NCI-H1105 treated with DMSO at 0.1 percent for 48 hours (cell line): ENCODE data around the gene CASK.
"Not testable (repeated sequence)": the region's sequence is repeated elsewhere in the genome, so short reads cannot be mapped to it uniquely, and the experiment has no call there.

Experiments used
- DNase-seq: peaks from one replicate; lab custom pipeline; 2025; lab: John Stamatoyannopoulos, UW

Gene CASK

DNA sequence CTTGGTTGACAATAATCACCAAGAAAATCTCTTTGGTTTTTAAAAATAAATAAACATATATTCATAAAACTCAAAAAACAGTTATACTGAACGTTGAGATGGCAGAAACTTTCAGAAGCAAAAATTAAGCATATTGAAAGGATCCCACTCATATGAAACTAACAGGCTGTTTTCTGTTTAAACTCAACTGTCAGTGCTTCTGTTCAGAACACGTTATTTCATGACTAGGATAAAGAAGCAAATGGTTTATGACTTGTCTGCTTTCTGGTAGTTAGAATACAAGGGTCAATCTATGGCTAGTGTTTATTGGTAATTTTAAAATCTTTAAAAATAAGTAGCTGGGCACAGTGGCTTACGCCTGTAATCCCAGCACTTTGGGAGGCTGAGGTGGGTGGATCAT, 195.2 kb downstream of the CASK start:
- no peak for DNase-seq

DNA sequence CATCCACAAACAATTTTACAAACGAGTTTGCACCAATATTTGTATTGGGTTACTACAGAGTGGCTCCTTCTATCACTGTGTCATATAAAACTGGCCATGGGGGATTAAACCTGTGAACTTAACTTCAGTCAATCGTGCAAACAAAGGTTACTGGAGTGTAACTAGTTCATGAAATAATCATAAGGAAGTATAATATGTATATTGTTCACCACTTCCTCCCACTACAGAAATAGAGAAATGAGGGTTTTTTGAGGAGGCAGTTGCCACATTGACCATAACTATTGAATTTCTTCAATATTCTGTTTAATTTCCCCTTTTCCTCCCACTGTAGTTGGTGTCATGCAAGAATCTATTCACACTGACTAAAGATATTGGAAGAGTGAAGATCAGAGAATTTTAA, 199.5 kb downstream of the CASK start, which contains the start of gene GPR82:
Gene GPR82, plus strand, starts transcription at position 356 of the 400 bp plus-strand sequence. CDS start 2,846 bp downstream, outside the sequence.
- no peak for DNase-seq

GRCh38 chrX:41722816-41723618, 200.3 kb downstream of the CASK start:
- no peak for DNase-seq

GRCh38 chrX:41722214-41722613, 201.1 kb downstream of the CASK start:
- DNase-seq = no peak

- DNase-seq = no peak
Observed at GRCh38 chrX:41721590-41721989, 201.8 kb downstream of the CASK start.

- no peak for DNase-seq
Observed at GRCh38 chrX:41720125-41720779, 203.1 kb downstream of the CASK start.

DNA sequence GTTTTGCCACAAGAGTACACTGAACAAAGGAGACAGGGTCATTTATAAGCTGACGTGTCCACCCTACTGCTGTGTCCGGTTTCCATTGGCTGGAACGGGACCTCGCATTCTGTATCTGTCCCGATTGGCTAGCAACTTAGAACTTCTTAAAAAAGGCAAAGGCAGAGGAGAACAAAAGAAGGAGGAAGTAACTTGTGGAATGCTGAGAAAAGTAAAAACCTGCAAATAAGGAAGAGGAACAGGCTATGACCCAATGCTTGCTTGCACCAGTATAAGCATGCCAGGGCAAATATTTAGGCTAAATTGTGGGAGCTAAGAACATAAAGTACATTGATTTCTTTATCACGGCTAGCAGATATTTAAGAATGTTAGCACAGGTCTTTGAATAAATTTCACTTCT, 203.7 kb downstream of the CASK start:
- DNase-seq = not testable (repeated sequence)

GRCh38 chrX:41718481-41719235, 204.7 kb downstream of the CASK start:
- DNase-seq = no peak

- no peak for DNase-seq
Observed at GRCh38 chrX:41716767-41717473, 206.4 kb downstream of the CASK start.

DNA sequence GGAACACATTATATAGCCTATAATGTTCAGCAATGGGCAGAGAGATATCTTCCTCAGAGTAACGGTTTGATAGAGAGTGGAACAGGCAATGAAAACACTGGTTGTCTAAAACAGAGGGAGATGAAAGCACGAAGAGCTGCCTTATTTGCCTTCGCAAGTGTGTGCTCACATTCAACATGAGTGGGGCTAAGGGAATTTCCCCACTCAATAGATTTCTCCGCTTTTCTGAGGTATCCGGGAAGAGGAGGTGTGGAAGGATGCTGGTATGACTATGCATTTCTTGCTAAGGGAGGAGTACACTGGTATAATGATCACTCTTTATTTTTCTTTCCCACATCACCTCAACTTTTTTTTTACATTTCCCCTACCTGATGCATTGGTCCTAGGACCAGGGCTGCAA, 207.1 kb downstream of the CASK start:
- no peak for DNase-seq

- DNase-seq = no peak
Observed at GRCh38 chrX:41711021-41711667, 212.2 kb downstream of the CASK start.

GRCh38 chrX:41708486-41708885, 214.9 kb downstream of the CASK start:
- no peak for DNase-seq

- DNase-seq = no peak
Observed at GRCh38 chrX:41707218-41707617, 216.1 kb downstream of the CASK start.

- no peak for DNase-seq
Observed at GRCh38 chrX:41705680-41706374, 217.5 kb downstream of the CASK start.

GRCh38 chrX:41705042-41705441, 218.3 kb downstream of the CASK start:
- no peak for DNase-seq

DNA sequence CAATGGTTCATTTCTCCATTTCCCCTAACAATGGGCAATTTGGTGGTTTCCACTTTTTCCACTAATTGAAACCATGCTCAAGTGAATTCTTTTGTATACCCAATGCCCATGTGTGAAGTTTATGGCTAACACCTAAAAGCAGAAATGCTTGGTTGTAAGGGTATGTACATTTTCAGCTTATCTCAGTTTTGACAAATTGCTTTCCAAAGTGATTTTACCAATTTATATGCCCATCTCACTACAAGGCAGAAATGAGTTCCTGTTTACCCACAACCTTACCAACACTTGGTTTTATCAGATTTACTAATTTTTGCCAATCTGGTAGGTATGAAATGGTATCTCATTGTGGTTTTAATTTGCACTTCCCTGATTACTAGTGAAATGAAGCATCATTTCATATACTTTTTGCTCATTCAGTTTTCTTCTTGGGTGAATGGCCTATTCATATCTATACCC, 219.8 kb downstream of the CASK start:
- DNase-seq = no peak

- DNase-seq = no peak
Observed at GRCh38 chrX:41695426-41695825, 227.9 kb downstream of the CASK start.

DNA sequence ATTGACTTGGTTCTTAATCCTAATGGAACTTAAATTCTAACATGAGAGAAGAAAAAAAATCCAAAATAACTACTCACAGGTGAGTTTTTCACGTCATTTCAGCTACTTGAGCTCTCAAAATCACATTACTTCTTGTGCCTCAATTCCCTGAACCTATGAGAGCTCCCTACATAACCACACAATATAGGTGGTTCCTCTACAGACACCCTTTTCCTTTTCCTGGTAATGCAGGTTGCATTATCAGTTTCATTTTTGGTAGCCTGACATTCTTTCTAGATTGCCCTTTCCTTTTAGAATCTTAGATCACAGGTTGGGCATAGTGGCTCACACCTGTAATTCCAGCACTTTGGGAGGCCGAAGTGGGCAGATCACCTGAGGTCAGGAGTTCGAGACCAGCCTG, 230.3 kb downstream of the CASK start:
- DNase-seq = no peak

GRCh38 chrX:41692162-41692749, 231.1 kb downstream of the CASK start:
- DNase-seq = no peak

DNA sequence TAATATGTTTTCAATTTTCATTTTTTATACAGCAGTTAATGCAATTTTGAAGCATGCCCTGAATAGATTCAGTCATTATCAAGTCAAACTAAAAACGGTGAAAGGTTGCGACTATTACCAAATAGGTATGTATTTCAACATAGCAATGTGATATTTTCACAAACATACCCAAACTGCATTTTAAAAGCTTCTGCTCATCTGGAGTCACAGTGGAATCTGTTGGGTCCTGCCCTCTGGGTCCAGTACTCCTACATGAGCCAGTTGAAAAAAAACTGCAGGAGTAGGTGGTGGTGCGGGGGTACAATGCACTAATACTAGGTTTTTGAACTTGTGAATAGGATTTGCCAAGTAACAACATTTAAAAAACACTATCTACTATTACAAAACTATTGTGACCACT, 233.6 kb downstream of the CASK start:
- DNase-seq = no peak

DNA sequence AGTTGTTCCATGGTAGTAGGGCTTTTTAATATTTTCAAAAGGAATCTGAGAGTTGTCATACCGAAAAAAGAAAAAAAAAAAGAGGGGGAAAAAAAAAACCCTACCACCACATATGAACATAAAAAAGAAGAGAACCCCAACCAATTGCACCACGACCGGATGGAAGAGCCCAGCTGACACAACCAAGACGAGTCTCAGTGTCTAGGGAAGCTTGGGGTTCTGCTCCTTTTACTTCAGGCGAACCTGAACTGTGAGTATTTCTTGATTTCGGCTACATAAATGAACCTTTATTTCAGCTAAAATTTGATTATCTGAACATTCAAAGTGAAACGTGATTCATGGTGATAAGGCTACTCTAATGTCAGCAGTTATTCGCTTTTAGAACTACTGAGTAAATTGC, 234.5 kb downstream of the CASK start, which contains the start of gene GPR34:
Gene GPR34, plus strand, starts transcription at position 139 of the 400 bp plus-strand sequence. CDS start 6,661 bp downstream, outside the sequence.
- DNase-seq = no peak
